Type B pancreatic cell (in vitro differentiated cells): ENCODE measurements around the gene GLOD5. TPM values are rescaled to one million over a fixed set of nuclear protein-coding genes. Genes with fewer than 3 reads are reported as not detected.

Source experiments
- DNase-seq: peaks from one replicate; pipeline ENCODE4 v3.0.0; 2021; ENCODE audit warnings: mixed read lengths; ENCODE audit not compliant: unreplicated experiment; ENCODE audit errors: extremely low spot score
- H3K27ac Mint-ChIP-seq: 2 replicates; pipeline ENCODE4 v1.8.0; 2021; ENCODE audit warnings: mild to moderate bottlenecking, mixed read lengths
- H3K27me3 Mint-ChIP-seq: 2 replicates; pipeline ENCODE4 v1.8.0; 2021; ENCODE audit warnings: mixed read lengths
- H3K36me3 Mint-ChIP-seq: 2 replicates; pipeline ENCODE4 v1.8.0; 2021; ENCODE audit warnings: mixed read lengths
- H3K4me1 Mint-ChIP-seq: one replicate; pipeline ENCODE4 v1.8.0; 2021; ENCODE audit warnings: mixed read lengths; ENCODE audit not compliant: unreplicated experiment
- H3K4me3 Mint-ChIP-seq: 2 replicates; pipeline ENCODE4 v1.8.0; 2021; ENCODE audit warnings: mild to moderate bottlenecking, mixed read lengths
- H3K9me3 Mint-ChIP-seq: 2 replicates; pipeline ENCODE4 v1.8.0; 2021; ENCODE audit warnings: mixed read lengths
- CTCF ChIP-seq: fragments of 200-600 bp; sonication (generic); conservative IDR thresholded peaks from 2 replicates; pipeline ENCODE4 v1.5.0; 2021; ENCODE audit warnings: antibody characterized with exemption, mild to moderate bottlenecking
- total RNA-seq: library from RNA; stranded (reverse); gene quantifications from 2 replicates; pipeline ENCODE4 v1.2.1, GENCODE V29; 2021; ENCODE audit warnings: low replicate concordance

The GLOD5 gene
- total RNA-seq, 1 donor from 2014 or later, result not detected

- Mint-ChIP-seq H3K27me3 (no peaks in the 10 kb centered on the region), H3K4me3 (no peak overlapping the region), H3K27ac (no peak overlapping the region), H3K36me3 (no peaks in the 10 kb centered on the region), H3K9me3 (no peaks in the 10 kb centered on the region), H3K4me1 (no peaks in the 10 kb centered on the region)
- no peak for DNase-seq
- no peak for TF ChIP-seq CTCF
These were observed 7.8 kb upstream of the GLOD5 start for GRCh38 chrX:48753708-48754228.

- Mint-ChIP-seq H3K36me3 (no peaks in the 10 kb centered on the region), H3K27me3 (no peaks in the 10 kb centered on the region), H3K4me3 (no peak overlapping the region), H3K9me3 (no peaks in the 10 kb centered on the region), H3K4me1 (no peaks in the 10 kb centered on the region), H3K27ac (no peak overlapping the region)
- TF ChIP-seq CTCF, result no peak
- DNase-seq, result no peak
These were observed 7.3 kb upstream of the GLOD5 start for GRCh38 chrX:48754238-48754637.

GRCh38 chrX:48769230-48769629, 7.7 kb downstream of the GLOD5 start:
- Mint-ChIP-seq H3K27ac (no peak overlapping the region), H3K4me3 (no peak overlapping the region), H3K36me3 (no peaks in the 10 kb centered on the region), H3K27me3 (no peaks in the 10 kb centered on the region), H3K4me1 (no peaks in the 10 kb centered on the region), H3K9me3 (no peaks in the 10 kb centered on the region)
- TF ChIP-seq CTCF, result no peak
- no peak for DNase-seq

- H3K4me1 Mint-ChIP-seq, result no peaks in the 10 kb centered on the region
- no peaks in the 10 kb centered on the region for H3K9me3 Mint-ChIP-seq
- no peak overlapping the region for H3K27ac Mint-ChIP-seq
- no peak for TF ChIP-seq CTCF
- H3K4me3 Mint-ChIP-seq, result no peak overlapping the region
- H3K27me3 Mint-ChIP-seq, result no peaks in the 10 kb centered on the region
- no peaks in the 10 kb centered on the region for H3K36me3 Mint-ChIP-seq
- DNase-seq, result no peak
These were observed 8.7 kb downstream of the GLOD5 start for GRCh38 chrX:48770296-48770695.

- H3K9me3 Mint-ChIP-seq, result no peaks in the 10 kb centered on the region
- H3K27me3 Mint-ChIP-seq, result peaks cover 8% of the 10 kb centered on the region
- H3K4me3 Mint-ChIP-seq, result no peak overlapping the region
- no peak overlapping the region for H3K27ac Mint-ChIP-seq
- no peak for TF ChIP-seq CTCF
- DNase-seq, result no peak
- no peaks in the 10 kb centered on the region for H3K36me3 Mint-ChIP-seq
- H3K4me1 Mint-ChIP-seq, result no peaks in the 10 kb centered on the region
These were observed 11.1 kb downstream of the GLOD5 start for GRCh38 chrX:48772602-48773001.

GRCh38 chrX:48776818-48777439, 15.4 kb downstream of the GLOD5 start:
- Mint-ChIP-seq H3K9me3 (no peaks in the 10 kb centered on the region), H3K27me3 (peaks cover 10% of the 10 kb centered on the region), H3K4me3 (no peak overlapping the region), H3K27ac (no peak overlapping the region), H3K4me1 (no peaks in the 10 kb centered on the region), H3K36me3 (no peaks in the 10 kb centered on the region)
- TF ChIP-seq CTCF, result no peak
- DNase-seq, result no peak
